Smooth muscle cell (in vitro differentiated cells): ENCODE results near the gene CD248. TPM values are rescaled to one million over a fixed set of nuclear protein-coding genes. Genes with fewer than 3 reads are reported as not detected.
A peak's percentile ranks its signal among the peaks of the same experiment; 100 is the strongest.

Source experiments
- DNase-seq: peaks from one replicate; lab custom pipeline; 2025; ENCODE audit not compliant: unreplicated experiment; lab: John Stamatoyannopoulos, UW
- H2AFZ ChIP-seq: fragments of 200-600 bp; sonication (generic); 2 replicates; pipeline ENCODE4 v1.6.0; 2016; ENCODE audit warnings: antibody characterized with exemption, low read depth, mild to moderate bottlenecking
- H3F3A ChIP-seq: fragments of 200-600 bp; sonication (generic); 2 replicates; pipeline ENCODE4 v1.6.0; 2017; ENCODE audit warnings: antibody characterized with exemption, low read depth
- H3K27ac ChIP-seq: fragments of 200-600 bp; sonication (generic); 2 replicates; pipeline ENCODE4 v1.5.1; 2016; ENCODE audit warnings: low read depth, mild to moderate bottlenecking
- H3K27me3 ChIP-seq: fragments of 200-600 bp; sonication (generic); 2 replicates; pipeline ENCODE4 v1.6.1; 2016; ENCODE audit warnings: low read depth, mild to moderate bottlenecking
- H3K36me3 ChIP-seq: fragments of 200-600 bp; sonication (generic); 2 replicates; pipeline ENCODE4 v1.5.1; 2016; ENCODE audit warnings: low read depth
- H3K4me1 ChIP-seq: fragments of 200-600 bp; sonication (generic); 2 replicates; pipeline ENCODE4 v1.5.1; 2016; ENCODE audit warnings: low read depth
- H3K4me2 ChIP-seq: fragments of 200-600 bp; sonication (generic); 2 replicates; pipeline ENCODE4 v1.6.0; 2016; ENCODE audit warnings: mild to moderate bottlenecking
- H3K4me3 ChIP-seq: fragments of 200-600 bp; sonication (generic); 2 replicates; pipeline ENCODE4 v1.5.1; 2016; ENCODE audit warnings: mild to moderate bottlenecking
- H3K79me2 ChIP-seq: fragments of 200-600 bp; sonication (generic); 2 replicates; pipeline ENCODE4 v1.6.0; 2016; ENCODE audit warnings: low read depth, mild to moderate bottlenecking
- H3K9ac ChIP-seq: fragments of 200-600 bp; sonication (generic); 2 replicates; pipeline ENCODE4 v1.6.0; 2016; ENCODE audit warnings: low read depth
- H3K9me3 ChIP-seq: fragments of 200-600 bp; sonication (generic); replicated peaks from 2 replicates; pipeline ENCODE4 v1.5.1; 2016; ENCODE audit warnings: low read depth
- H4K20me1 ChIP-seq: fragments of 200-600 bp; sonication (generic); 2 replicates; pipeline ENCODE4 v1.6.0; 2016; ENCODE audit warnings: low read depth
- WGBS: methylation state at CpG from one replicate; pipeline ENCODE4 v1.1.7; 2016; ENCODE audit warnings: low lambda C conversion rate; 5-methylcytosine and 5-hydroxymethylcytosine counted together
- polyA plus RNA-seq: library from polyadenylated mRNA; unstranded; fragments of >200 nt; fragmentation: Nextera tagmentation; extraction: Ambion mirVana; gene quantifications from 2 replicates; pipeline ENCODE4 v1.2.1, GENCODE V29; 2016
- total RNA-seq: library from RNA; depleted of rRNA; stranded (reverse); fragments of >200 nt; gene quantifications from 2 replicates; pipeline ENCODE4 v1.2.3, GENCODE V29; 2014
- TF ChIP-seq, protein P1 (sequence below): fragments of 200-600 bp; sonication (generic); IDR thresholded peaks from 2 replicates; pipeline ENCODE4 v1.5.1; 2017; ENCODE audit warnings: borderline replicate concordance, mild to moderate bottlenecking, antibody characterized with exemption; ENCODE audit not compliant: insufficient read depth, poor library complexity, severe bottlenecking

CD248 gene
- total and polyA plus RNA-seq, 2 experiments from 2014 or later: 35.5 to 287 TPM

DNA sequence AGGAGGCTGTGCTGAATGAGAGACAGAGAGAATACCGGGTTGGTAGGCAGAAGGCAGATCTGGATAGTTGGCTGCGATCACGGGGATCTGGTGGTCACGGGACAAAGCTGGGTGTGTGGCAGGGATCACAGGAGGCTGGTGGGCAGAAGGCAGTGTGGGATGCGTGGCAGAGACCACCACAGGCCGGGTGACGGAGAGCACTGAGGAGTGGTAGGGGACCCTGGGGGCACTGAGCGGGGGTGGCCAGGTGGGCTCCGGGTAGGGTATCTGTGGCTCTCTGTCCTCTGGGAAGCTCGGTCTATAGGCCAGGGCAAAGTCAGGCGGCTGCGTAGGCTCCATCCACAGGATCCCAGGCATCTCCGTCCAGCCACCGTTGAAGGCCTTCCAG lies 1.4 kb downstream of the CD248 start:
- Histone ChIP-seq H3K27ac (peak overlapping the region; percentile 97), H4K20me1 (peaks cover 4% of the 10 kb centered on the region), H3K9me3 (no peaks in the 10 kb centered on the region), H3K36me3 (no peaks in the 10 kb centered on the region), H3K27me3 (no peaks in the 10 kb centered on the region), H2AFZ (no peak overlapping the region), H3K9ac (no peak overlapping the region), H3K4me1 (peaks cover 43% of the 10 kb centered on the region), H3K79me2 (peaks cover 28% of the 10 kb centered on the region), H3F3A (peaks cover 40% of the 10 kb centered on the region), H3K4me3 (peak overlapping the region; percentile 47), H3K4me2 (peak overlapping the region; percentile 88)
- 92% methylated on average over 10 of the region's 14 CpGs for WGBS
- TF ChIP-seq, protein P1, sequence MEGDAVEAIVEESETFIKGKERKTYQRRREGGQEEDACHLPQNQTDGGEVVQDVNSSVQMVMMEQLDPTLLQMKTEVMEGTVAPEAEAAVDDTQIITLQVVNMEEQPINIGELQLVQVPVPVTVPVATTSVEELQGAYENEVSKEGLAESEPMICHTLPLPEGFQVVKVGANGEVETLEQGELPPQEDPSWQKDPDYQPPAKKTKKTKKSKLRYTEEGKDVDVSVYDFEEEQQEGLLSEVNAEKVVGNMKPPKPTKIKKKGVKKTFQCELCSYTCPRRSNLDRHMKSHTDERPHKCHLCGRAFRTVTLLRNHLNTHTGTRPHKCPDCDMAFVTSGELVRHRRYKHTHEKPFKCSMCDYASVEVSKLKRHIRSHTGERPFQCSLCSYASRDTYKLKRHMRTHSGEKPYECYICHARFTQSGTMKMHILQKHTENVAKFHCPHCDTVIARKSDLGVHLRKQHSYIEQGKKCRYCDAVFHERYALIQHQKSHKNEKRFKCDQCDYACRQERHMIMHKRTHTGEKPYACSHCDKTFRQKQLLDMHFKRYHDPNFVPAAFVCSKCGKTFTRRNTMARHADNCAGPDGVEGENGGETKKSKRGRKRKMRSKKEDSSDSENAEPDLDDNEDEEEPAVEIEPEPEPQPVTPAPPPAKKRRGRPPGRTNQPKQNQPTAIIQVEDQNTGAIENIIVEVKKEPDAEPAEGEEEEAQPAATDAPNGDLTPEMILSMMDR: no peak
- DNase-seq: no peak

DNA sequence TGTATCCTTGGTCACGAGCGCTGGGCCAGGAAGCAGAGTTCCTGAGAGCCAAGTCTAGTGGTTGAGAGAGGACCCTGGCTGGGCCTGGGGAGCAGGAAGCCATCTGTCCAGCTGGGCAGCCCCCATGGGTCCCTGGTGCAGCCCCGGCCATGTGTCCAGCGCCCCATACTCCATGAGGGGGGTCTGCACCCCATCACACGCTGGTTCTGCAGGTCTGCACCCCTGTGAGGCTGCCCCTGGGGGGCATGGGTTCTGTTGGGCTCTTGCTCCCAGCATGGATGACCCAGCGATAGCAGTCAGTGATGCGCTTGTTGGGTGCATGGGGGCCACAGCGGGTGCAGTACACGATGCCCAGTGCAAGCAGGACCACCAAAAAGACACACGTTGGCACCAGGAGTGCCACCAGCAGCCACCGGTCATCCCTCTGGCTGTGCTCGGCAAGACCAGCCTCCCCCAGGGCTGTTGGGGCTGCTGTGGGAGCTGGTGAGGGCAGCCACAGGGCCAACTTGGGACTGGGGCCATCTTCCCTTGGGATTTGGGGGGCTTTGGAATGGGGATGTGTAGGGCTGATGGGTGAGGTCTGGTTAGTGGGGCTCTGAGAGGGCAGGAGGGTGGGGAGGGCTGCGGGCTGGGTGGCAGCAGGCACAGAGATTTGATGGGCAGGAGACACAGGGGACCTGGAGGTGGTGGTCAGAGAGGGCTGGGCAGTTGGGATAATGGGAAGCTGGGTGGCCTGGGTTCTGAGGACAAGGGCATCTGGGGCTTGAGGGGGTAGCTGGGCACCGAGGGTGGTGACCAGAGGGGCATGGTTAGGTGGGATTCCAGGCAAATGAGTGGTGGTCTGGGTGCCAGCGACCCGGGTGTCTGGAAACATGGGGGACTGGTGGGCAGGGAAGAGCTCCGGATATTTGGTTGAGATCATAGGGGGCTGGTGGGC lies 2.0 kb downstream of the CD248 start:
- Histone ChIP-seq H3K36me3 (no peaks in the 10 kb centered on the region), H3K9ac (peak overlapping the region; percentile 81), H3K4me2 (peak overlapping the region; percentile 88), H2AFZ (no peak overlapping the region), H3K4me3 (peak overlapping the region; percentile 47), H3F3A (peaks cover 44% of the 10 kb centered on the region), H4K20me1 (peaks cover 4% of the 10 kb centered on the region), H3K79me2 (peaks cover 28% of the 10 kb centered on the region), H3K27ac (peak overlapping the region; percentile 97), H3K9me3 (no peaks in the 10 kb centered on the region), H3K27me3 (no peaks in the 10 kb centered on the region), H3K4me1 (peaks cover 43% of the 10 kb centered on the region)
- TF ChIP-seq, protein P1: no peak
- no peak for DNase-seq
- WGBS: 86% methylated on average over 17 of the region's 17 CpGs

GRCh38 chr11:66314186-66314501 lies 2.7 kb downstream of the CD248 start:
- Histone ChIP-seq H3K27me3 (no peaks in the 10 kb centered on the region), H3K4me1 (peaks cover 43% of the 10 kb centered on the region), H3F3A (peaks cover 44% of the 10 kb centered on the region), H3K4me2 (peak overlapping the region; percentile 88), H3K79me2 (peaks cover 28% of the 10 kb centered on the region), H3K9me3 (no peaks in the 10 kb centered on the region), H2AFZ (no peak overlapping the region), H4K20me1 (peaks cover 4% of the 10 kb centered on the region), H3K36me3 (no peaks in the 10 kb centered on the region), H3K4me3 (peak overlapping the region; percentile 47), H3K9ac (peak overlapping the region; percentile 81), H3K27ac (peak overlapping the region; percentile 97)
- DNase-seq: no peak
- TF ChIP-seq, protein P1: no peak
- WGBS: 37% methylated on average over 1 of the region's 1 CpG
